ENCODE data around the gene GSK3A. TPM values are rescaled to one million over a fixed set of nuclear protein-coding genes. Genes with fewer than 3 reads are reported as not detected.

Gene GSK3A
- total and polyA plus RNA-seq, 9 of the 15 experiments (the other 6 are each of a cell fraction or from before 2014, with no cell fraction given): 0.62 to 90.7 (median 33.3) TPM

DNA sequence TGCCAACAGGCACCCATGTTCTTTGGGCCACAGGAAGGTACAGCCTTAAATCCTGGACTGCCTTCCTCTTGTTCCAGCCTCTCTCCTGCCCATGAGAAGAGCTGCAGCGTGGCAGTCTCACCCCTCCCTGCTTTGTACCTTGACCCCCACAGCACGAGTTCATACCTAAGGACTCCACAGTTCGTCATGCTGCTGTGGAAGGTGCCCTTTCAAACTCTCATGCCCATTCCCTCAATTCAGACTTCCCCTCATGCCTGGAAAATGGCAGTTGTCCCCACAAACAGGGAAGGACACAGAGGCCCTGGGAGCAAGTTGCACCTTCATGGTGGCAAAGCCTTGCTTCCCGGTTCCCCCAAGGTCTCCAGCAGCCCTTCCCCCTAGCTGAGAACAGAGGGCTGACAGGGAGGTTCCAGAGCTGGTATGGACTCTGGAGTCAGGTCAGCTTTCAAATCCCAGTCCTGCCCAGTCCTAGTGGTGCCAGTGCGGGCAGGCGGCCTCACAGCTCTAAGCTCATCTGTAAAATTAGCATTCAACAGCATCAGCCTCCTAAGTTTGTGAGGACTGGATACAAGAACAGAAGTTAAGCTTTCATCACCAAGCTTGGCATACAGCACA, 8.6 kb downstream of the GSK3A start:
- Histone ChIP-seq H4K20me1 (replicated peaks; ENCODE audit: control insufficient read depth, insufficient read depth, low read length) (peaks cover 26% of the 10 kb centered on the region), H3K4me2 (ENCODE audit: insufficient read depth, low read length) (no peak overlapping the region), H3K4me1 (replicated peaks in 1 of 2; ENCODE audit: control insufficient read depth in 2 of 2, insufficient read depth in 2 of 2, low read length in 2 of 2) (peaks cover 15 to 19% of the 10 kb centered on the region in 2 experiments), H3K9ac (ENCODE audit: insufficient read depth in 1 of 2, low read depth in 2 of 2, low read length in 2 of 2) (no peak overlapping the region), H3K27me3 (ENCODE audit: control insufficient read depth in 2 of 2, insufficient read depth in 2 of 2, low read length in 2 of 2) (no peaks in the 10 kb centered on the region), H3K4me3 (no peak overlapping the region), H2AFZ (ENCODE audit: low read depth, low read length) (no peak overlapping the region), H3K79me2 (ENCODE audit: control insufficient read depth, insufficient read depth, low read length) (peaks cover 21% of the 10 kb centered on the region), H3K36me3 (ENCODE audit: control insufficient read depth, insufficient read depth, low read length) (peaks cover 89% of the 10 kb centered on the region), H3K27ac (ENCODE audit: extremely low read depth, low read depth, low read length) (no peak overlapping the region; the same call in 2 of the 3 replicates), H3K9me1 (ENCODE audit: control insufficient read depth, insufficient read depth, low read length) (peaks cover 3% of the 10 kb centered on the region), H3K9me3 (replicated peaks; ENCODE audit: control insufficient read depth, insufficient read depth, low read depth, low read length) (no peaks in the 10 kb centered on the region)
- TF ChIP-seq, protein P1, sequence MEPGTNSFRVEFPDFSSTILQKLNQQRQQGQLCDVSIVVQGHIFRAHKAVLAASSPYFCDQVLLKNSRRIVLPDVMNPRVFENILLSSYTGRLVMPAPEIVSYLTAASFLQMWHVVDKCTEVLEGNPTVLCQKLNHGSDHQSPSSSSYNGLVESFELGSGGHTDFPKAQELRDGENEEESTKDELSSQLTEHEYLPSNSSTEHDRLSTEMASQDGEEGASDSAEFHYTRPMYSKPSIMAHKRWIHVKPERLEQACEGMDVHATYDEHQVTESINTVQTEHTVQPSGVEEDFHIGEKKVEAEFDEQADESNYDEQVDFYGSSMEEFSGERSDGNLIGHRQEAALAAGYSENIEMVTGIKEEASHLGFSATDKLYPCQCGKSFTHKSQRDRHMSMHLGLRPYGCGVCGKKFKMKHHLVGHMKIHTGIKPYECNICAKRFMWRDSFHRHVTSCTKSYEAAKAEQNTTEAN (CRISPR knock-in tag; IDR thresholded peaks at IDR 0.05): no peak
- TF ChIP-seq, protein P2, sequence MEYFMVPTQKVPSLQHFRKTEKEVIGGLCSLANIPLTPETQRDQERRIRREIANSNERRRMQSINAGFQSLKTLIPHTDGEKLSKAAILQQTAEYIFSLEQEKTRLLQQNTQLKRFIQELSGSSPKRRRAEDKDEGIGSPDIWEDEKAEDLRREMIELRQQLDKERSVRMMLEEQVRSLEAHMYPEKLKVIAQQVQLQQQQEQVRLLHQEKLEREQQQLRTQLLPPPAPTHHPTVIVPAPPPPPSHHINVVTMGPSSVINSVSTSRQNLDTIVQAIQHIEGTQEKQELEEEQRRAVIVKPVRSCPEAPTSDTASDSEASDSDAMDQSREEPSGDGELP (CRISPR knock-in tag; IDR thresholded peaks at IDR 0.05; ENCODE audit: borderline replicate concordance): no peak
- TF ChIP-seq DIDO1 (tag; IDR thresholded peaks at IDR 0.05; ENCODE audit: low read depth) (no peak), GABPB1 (CRISPR knock-in tag; IDR thresholded peaks at IDR 0.05) (no peak), POLR2AphosphoS2 (IDR thresholded peaks at IDR 0.05; ENCODE audit: low read length) (peak; percentile 52; the same call in 1 of the 2 replicates), ZKSCAN8 (CRISPR knock-in tag; IDR thresholded peaks at IDR 0.05) (no peak)
- TF ChIP-seq, protein P3, sequence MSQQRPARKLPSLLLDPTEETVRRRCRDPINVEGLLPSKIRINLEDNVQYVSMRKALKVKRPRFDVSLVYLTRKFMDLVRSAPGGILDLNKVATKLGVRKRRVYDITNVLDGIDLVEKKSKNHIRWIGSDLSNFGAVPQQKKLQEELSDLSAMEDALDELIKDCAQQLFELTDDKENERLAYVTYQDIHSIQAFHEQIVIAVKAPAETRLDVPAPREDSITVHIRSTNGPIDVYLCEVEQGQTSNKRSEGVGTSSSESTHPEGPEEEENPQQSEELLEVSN (IDR thresholded peaks at IDR 0.05; ENCODE audit: borderline replicate concordance in 1 of 2, extremely low read depth in 1 of 2, insufficient read depth in 1 of 2, insufficient read length in 1 of 2, low read depth in 1 of 2, low read length in 1 of 2, poor library complexity in 1 of 2, severe bottlenecking in 1 of 2): no peak
- intact Hi-C loops (cut with micrococcal nuclease): no loop called here
- DNase-seq (ENCODE audit: extremely low read depth in 1 of 4, low spot score in 3 of 4) (no peak), ATAC-seq (no peak), FAIRE-seq (no peak)
- in situ Hi-C loops (cut with MboI): no loop called here
- BruUV-seq (replicated peaks): no TSS peak
- ChIA-PET CTCF (ENCODE audit: low intra/inter-chr PET ratio) (no interaction called here), POLR2A (interaction anchor here (0.6 to 11.7 kb wide), 7 partner anchors 6 to 101 kb away, joined by 3 to 116 read pairs (median 5); partner anchors contain the start of genes GSK3A and ZNF526)
- 90% methylated on average over 6 of the region's 6 CpGs for WGBS (ENCODE audit: insufficient coverage, low coverage, missing lambda C conversion rate)
